Muscle of arm (tissue), 12 donors: ENCODE data around the gene WDR75. TPM values are rescaled to one million over a fixed set of nuclear protein-coding genes. Genes with fewer than 3 reads are reported as not detected.

Experiments
- DNase-seq: peaks from one replicate; pipeline ENCODE4 v3.0.0-alpha.2; 2013
- polyA plus RNA-seq, 12 donors: library from polyadenylated mRNA; unstranded; fragments of 120-200 nt; gene quantifications; one replicate each; pipeline ENCODE4 v1.2.1, GENCODE V29; 2013; ENCODE audit not compliant: insufficient read length in 12 of 12

Gene WDR75
- polyA plus RNA-seq, 12 donors = 28.9 to 55.0 (median 39.3) TPM; not detected in 1

- no peak for DNase-seq
Observed at GRCh38 chr2:189492451-189492850, 51.2 kb downstream of the WDR75 start.

- no peak for DNase-seq
Observed at GRCh38 chr2:189498205-189498604, 56.9 kb downstream of the WDR75 start.

GRCh38 chr2:189499137-189499536, 57.9 kb downstream of the WDR75 start:
- no peak for DNase-seq

- no peak for DNase-seq
Observed at GRCh38 chr2:189500456-189501160, 59.3 kb downstream of the WDR75 start.

- DNase-seq = no peak
Observed at GRCh38 chr2:189501487-189501886, 60.2 kb downstream of the WDR75 start.

- DNase-seq = no peak
Observed at GRCh38 chr2:189502714-189503113, 61.4 kb downstream of the WDR75 start.

- DNase-seq = no peak
Observed at GRCh38 chr2:189504238-189504637, 63.0 kb downstream of the WDR75 start.

GRCh38 chr2:189505492-189505891, 64.2 kb downstream of the WDR75 start:
- DNase-seq = no peak

- no peak for DNase-seq
Observed at GRCh38 chr2:189506514-189506976, 65.3 kb downstream of the WDR75 start.

- DNase-seq = no peak
Observed at GRCh38 chr2:189511210-189511959, 70.1 kb downstream of the WDR75 start.

- DNase-seq = no peak
Observed at GRCh38 chr2:189511960-189512319, 70.7 kb downstream of the WDR75 start.

- no peak for DNase-seq
Observed at GRCh38 chr2:189512879-189513278, 71.6 kb downstream of the WDR75 start.

GRCh38 chr2:189514104-189514503, 72.8 kb downstream of the WDR75 start:
- DNase-seq = no peak

- no peak for DNase-seq
Observed at GRCh38 chr2:189515264-189515663, 74.0 kb downstream of the WDR75 start.

GRCh38 chr2:189516546-189516945, 75.3 kb downstream of the WDR75 start:
- no peak for DNase-seq

- DNase-seq = no peak
Observed at GRCh38 chr2:189517847-189518535, 76.7 kb downstream of the WDR75 start.

GRCh38 chr2:189519631-189520387, 78.5 kb downstream of the WDR75 start:
- DNase-seq = no peak

GRCh38 chr2:189521699-189522434, 80.6 kb downstream of the WDR75 start:
- no peak for DNase-seq

GRCh38 chr2:189522435-189523151, 81.3 kb downstream of the WDR75 start:
- no peak for DNase-seq

GRCh38 chr2:189524746-189525145, 83.5 kb downstream of the WDR75 start:
- no peak for DNase-seq
